Chondrocyte (in vitro differentiated cells): ENCODE measurements around the gene TRIM32. TPM values are rescaled to one million over a fixed set of nuclear protein-coding genes. Genes with fewer than 3 reads are reported as not detected.

Experiments
- DNase-seq: peaks from one replicate; pipeline ENCODE4 v3.0.0; 2021; ENCODE audit warnings: mixed read lengths, low spot score
- H3K27ac Mint-ChIP-seq: one replicate; pipeline ENCODE4 v1.8.0; 2021; ENCODE audit warnings: mild to moderate bottlenecking, moderate library complexity, mixed read lengths; ENCODE audit not compliant: unreplicated experiment
- H3K27me3 Mint-ChIP-seq: 2 replicates; pipeline ENCODE4 v1.8.0; 2021; ENCODE audit warnings: low read depth, mixed read lengths
- H3K36me3 Mint-ChIP-seq: 2 replicates; pipeline ENCODE4 v1.8.0; 2021; ENCODE audit warnings: low read depth, mixed read lengths
- H3K4me1 Mint-ChIP-seq: 2 replicates; pipeline ENCODE4 v1.8.0; 2021; ENCODE audit warnings: low read depth, mild to moderate bottlenecking, mixed read lengths
- H3K4me3 Mint-ChIP-seq: one replicate; pipeline ENCODE4 v1.8.0; 2021; ENCODE audit warnings: mild to moderate bottlenecking, moderate library complexity, mixed read lengths; ENCODE audit not compliant: unreplicated experiment
- H3K9me3 Mint-ChIP-seq: 2 replicates; pipeline ENCODE4 v1.8.0; 2021; ENCODE audit warnings: low read depth, mixed read lengths
- CTCF ChIP-seq: fragments of 200-600 bp; sonication (generic); IDR thresholded peaks from 2 replicates; pipeline ENCODE4 v1.5.0; 2021; ENCODE audit warnings: antibody characterized with exemption, mild to moderate bottlenecking, moderate library complexity
- total RNA-seq: library from RNA; stranded (reverse); gene quantifications from 3 replicates; pipeline ENCODE4 v1.2.1, GENCODE V29; 2021

TRIM32 gene
- total RNA-seq, 1 donor from 2014 or later, result 40.1 TPM

DNA sequence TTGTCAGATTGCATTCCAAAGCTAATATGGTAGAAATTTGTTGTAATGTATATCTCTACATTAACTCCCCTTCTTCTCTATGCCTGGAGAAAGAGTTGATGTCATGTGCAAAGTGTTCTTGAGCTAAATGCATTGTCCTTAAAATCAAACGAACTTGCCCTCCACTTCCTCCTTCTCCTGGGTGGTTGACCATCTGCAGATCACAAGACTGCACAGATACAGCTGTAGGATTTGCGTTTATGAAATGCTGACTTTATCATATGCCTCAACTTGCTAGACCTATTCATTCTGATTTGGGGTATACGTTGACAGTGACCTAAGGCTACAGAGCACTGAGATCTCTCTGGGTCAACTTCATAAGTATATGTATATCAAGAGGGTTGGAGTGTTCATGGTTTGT is 8.3 kb downstream of the TRIM32 start:
- Mint-ChIP-seq H3K9me3 (no peaks in the 10 kb centered on the region), H3K4me3 (no peak overlapping the region), H3K27ac (peak overlapping the region; percentile 72), H3K27me3 (no peaks in the 10 kb centered on the region), H3K36me3 (peaks cover 29% of the 10 kb centered on the region), H3K4me1 (peaks cover 81% of the 10 kb centered on the region)
- no peak for DNase-seq
- no peak for TF ChIP-seq CTCF

DNA sequence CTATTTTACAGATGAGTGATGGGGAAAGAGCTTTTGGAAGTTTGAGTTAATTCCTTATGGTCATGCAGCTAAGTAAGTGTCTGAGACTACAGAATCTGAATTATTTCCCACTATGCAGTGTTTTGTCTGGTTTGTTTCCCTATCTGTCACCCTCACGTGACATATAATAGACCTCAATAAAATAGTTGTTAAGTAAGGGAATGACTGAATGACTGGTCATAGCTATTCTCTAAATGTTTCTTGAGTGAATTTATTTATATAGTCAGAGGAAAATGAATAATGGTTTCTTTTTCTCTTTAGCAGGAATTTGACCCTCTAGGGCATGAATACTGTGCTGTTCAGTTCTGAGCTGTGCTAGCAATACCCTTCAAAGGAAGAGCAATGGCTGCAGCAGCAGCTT is 10.3 kb downstream of the TRIM32 start:
- peaks cover 41% of the 10 kb centered on the region for H3K36me3 Mint-ChIP-seq

GRCh38 chr9:116697887-116698286 is 10.8 kb downstream of the TRIM32 start:
- peak overlapping the region; percentile 8 for H3K4me3 Mint-ChIP-seq
- DNase-seq, result peak; percentile 83
- H3K36me3 Mint-ChIP-seq, result peaks cover 41% of the 10 kb centered on the region
- H3K4me1 Mint-ChIP-seq, result peaks cover 75% of the 10 kb centered on the region
- H3K27ac Mint-ChIP-seq, result peak overlapping the region; percentile 90
- TF ChIP-seq CTCF, result no peak
- H3K9me3 Mint-ChIP-seq, result no peaks in the 10 kb centered on the region
- no peaks in the 10 kb centered on the region for H3K27me3 Mint-ChIP-seq

More for the DNA sequence above, 10.3 kb downstream of the TRIM32 start:
- Mint-ChIP-seq H3K27ac (peak overlapping the region; percentile 90), H3K27me3 (no peaks in the 10 kb centered on the region), H3K9me3 (no peaks in the 10 kb centered on the region), H3K4me1 (peaks cover 79% of the 10 kb centered on the region), H3K4me3 (peak overlapping the region; percentile 8)
- no peak for TF ChIP-seq CTCF
- no peak for DNase-seq

DNA sequence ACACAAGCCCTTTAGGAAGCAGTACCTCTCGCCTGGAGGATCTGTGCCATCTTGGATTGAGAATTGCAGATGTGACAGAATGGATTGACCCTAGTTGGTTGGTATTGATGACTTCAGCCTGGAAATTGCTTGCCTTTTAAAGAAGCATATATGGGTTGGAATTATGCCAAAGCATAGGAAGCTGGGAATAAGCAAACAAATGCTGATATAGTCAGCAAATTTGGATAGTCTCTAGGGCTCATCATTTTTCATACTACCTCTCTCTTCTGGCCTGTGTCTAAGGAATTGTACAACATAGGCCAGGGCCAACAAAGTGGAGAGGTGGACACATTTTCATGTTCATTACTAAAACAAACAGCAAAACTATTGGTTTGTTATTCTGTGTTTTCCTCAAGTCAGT is 13.2 kb downstream of the TRIM32 start:
- Mint-ChIP-seq H3K36me3 (peaks cover 41% of the 10 kb centered on the region), H3K27ac (no peak overlapping the region), H3K9me3 (no peaks in the 10 kb centered on the region), H3K4me1 (peaks cover 53% of the 10 kb centered on the region), H3K27me3 (no peaks in the 10 kb centered on the region), H3K4me3 (no peak overlapping the region)
- no peak for DNase-seq
- no peak for TF ChIP-seq CTCF

- Mint-ChIP-seq H3K27ac (no peak overlapping the region), H3K9me3 (no peaks in the 10 kb centered on the region), H3K36me3 (peaks cover 39% of the 10 kb centered on the region), H3K4me1 (peaks cover 44% of the 10 kb centered on the region), H3K27me3 (no peaks in the 10 kb centered on the region), H3K4me3 (no peak overlapping the region)
- no peak for DNase-seq
- TF ChIP-seq CTCF, result no peak
These were observed 14.1 kb downstream of the TRIM32 start for GRCh38 chr9:116700882-116701865.
